ENCODE results near the gene ZNF550. TPM values are rescaled to one million over a fixed set of nuclear protein-coding genes. Genes with fewer than 3 reads are reported as not detected.
A peak's percentile ranks its signal among the peaks of the same experiment; 100 is the strongest.

Gene ZNF550
- 10 to 100 TPM in 1 of 4 donors, 1 to 10 TPM in 3; 6.6 to 11.0 (median 8.0) TPM for total RNA-seq

DNA sequence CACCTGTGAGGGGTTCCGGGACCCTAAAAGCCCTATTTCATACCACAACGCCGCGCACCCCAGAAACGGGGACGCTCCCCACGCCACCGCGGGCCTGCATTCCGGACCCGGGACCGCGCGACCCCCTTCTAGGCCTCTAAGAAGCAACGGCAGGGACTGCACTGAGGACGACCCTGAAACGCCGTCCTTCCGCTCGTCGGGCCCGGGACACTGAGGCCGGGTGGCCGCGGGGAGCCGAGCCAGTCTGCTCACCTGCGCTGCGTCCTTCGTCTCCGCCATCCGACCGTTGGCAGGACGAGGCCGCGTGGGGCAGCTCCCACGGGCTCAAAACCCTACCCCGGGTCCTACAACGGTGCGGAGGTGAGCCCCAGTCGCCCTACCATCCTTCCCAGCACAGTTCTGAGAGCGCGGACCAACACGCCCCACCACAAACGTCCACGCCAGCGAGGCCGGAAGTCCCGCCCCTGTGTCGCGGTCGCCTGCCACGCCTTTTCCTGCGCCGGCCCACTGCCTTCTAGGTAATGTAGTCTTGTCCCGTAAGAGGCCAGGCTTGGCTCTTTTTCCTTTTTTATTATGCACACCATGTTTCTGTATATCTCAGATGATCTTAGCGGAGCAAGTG, at the start of gene ZNF550:
Gene ZNF550 (minus strand): TSS at position 460 of the 622 bp plus-strand sequence. CDS start 181 bp downstream, at position 279.
- H3K27ac ChIP-seq: peak within 1 kb of the TSS in 3 of 4 donors; percentile 65 to 75 (median 67)
- peak in 1 of 2 donors; percentile 44 for TF ChIP-seq POLR2A (IDR thresholded peaks at IDR 0.05)
- TF ChIP-seq EP300 (IDR thresholded peaks at IDR 0.05): peak; percentile 63 to 68
- TF ChIP-seq, protein P1, sequence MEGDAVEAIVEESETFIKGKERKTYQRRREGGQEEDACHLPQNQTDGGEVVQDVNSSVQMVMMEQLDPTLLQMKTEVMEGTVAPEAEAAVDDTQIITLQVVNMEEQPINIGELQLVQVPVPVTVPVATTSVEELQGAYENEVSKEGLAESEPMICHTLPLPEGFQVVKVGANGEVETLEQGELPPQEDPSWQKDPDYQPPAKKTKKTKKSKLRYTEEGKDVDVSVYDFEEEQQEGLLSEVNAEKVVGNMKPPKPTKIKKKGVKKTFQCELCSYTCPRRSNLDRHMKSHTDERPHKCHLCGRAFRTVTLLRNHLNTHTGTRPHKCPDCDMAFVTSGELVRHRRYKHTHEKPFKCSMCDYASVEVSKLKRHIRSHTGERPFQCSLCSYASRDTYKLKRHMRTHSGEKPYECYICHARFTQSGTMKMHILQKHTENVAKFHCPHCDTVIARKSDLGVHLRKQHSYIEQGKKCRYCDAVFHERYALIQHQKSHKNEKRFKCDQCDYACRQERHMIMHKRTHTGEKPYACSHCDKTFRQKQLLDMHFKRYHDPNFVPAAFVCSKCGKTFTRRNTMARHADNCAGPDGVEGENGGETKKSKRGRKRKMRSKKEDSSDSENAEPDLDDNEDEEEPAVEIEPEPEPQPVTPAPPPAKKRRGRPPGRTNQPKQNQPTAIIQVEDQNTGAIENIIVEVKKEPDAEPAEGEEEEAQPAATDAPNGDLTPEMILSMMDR (IDR thresholded peaks at IDR 0.05): no peak
- H3K4me3 ChIP-seq: peak within 1 kb of the TSS; percentile 69 to 97 (median 82)
- H3K36me3 ChIP-seq: peaks cover 0 to 35% (median 11%) of the 10 kb centered on the region in 3 donors
- H3K4me1 ChIP-seq: peaks cover 0 to 20% (median 6%) of the 10 kb centered on the region in 4 donors
- H3K9me3 ChIP-seq: peaks cover 0 to 64% (median 11%) of the 10 kb centered on the region in 4 donors
- peak; percentile 78 to 87 for DNase-seq (ENCODE audit: low spot score in 2 of 2)
- 0 to 1% methylated on average over 25 to 53 of the region's 56 CpGs for WGBS, 2 donors
- H3K27me3 ChIP-seq: no peaks in the 10 kb centered on the region

DNA sequence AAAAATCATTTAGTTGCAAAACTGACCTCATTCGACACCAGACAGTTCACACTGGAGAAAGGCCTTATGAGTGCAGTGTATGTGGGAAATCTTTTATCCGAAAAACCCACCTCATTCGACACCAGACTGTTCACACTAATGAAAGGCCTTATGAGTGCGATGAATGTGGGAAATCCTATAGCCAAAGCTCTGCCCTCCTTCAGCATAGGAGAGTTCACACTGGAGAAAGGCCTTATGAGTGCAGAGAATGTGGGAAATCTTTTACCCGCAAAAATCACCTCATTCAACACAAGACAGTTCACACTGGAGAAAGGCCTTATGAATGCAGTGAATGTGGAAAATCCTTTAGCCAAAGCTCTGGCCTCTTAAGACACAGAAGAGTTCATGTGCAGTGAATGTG, 47.3 kb upstream of the ZNF550 start:
- 95 to 97% methylated on average over 5 of the region's 5 CpGs for WGBS, 2 donors
- no peak overlapping the region for H3K27ac ChIP-seq
- no peak for TF ChIP-seq EP300 (IDR thresholded peaks at IDR 0.05)
- no peak for TF ChIP-seq POLR2A (IDR thresholded peaks at IDR 0.05)
- TF ChIP-seq, protein P1 (IDR thresholded peaks at IDR 0.05): no peak
- no peak for DNase-seq (ENCODE audit: low spot score in 2 of 2)
- peaks cover 0 to 85% (median 0%) of the 10 kb centered on the region in 3 donors for H3K36me3 ChIP-seq
- H3K9me3 ChIP-seq: peaks cover 0 to 97% (median 14%) of the 10 kb centered on the region in 4 donors
- H3K4me1 ChIP-seq: no peaks in the 10 kb centered on the region
- no peak overlapping the region for H3K4me3 ChIP-seq
- no peaks in the 10 kb centered on the region for H3K27me3 ChIP-seq

DNA sequence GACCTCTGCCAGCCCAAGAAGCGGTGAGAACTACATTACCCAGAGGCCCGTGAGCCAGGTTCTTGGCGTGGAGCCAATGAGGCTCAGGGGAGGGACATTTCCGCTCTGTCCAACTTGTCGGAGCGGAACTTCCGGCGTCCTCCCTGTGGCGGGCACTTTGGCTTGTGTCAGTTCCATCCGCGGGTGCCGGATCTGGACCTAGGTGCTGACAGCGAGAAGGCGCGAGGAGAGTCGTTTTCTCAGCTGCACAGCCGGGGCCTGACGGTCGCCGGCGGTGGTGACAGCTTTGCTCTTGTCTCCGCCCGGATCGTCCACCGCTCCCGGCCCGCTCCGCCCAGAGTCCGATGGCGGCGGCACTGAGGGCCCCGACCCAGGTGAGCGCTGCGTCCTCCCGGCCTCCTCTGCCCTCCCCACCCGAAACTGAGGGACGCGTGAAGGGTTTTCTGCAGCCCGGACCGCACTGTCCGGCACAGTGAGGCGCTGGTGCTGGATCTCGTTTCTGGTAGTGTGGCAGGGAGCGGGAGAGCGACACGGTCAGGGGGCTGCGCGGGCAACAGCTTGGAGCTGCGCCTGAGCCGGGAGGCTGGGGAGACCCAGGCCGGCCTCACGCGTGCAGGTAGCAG, 40.2 kb upstream of the ZNF550 start, which contains the start of gene ZNF530:
Gene ZNF530 (plus strand): TSS at position 125 of the 623 bp plus-strand sequence. CDS start 4,461 bp downstream, outside the sequence.
- WGBS, 2 donors: 1% methylated on average over 28 to 30 of the region's 53 CpGs
- peak; percentile 87 to 95 for DNase-seq (ENCODE audit: low spot score in 2 of 2)
- Histone ChIP-seq H3K4me1 (peaks cover 0 to 18% (median 4%) of the 10 kb centered on the region in 4 donors), H3K36me3 (peaks cover 0 to 41% (median 0%) of the 10 kb centered on the region in 3 donors), H3K9me3 (peaks cover 0 to 43% (median 4%) of the 10 kb centered on the region in 4 donors), H3K4me3 (peak within 1 kb of the TSS; percentile 54 to 85 (median 68)), H3K27ac (peak within 1 kb of the TSS in 1 of 4 donors; percentile 53), H3K27me3 (no peaks in the 10 kb centered on the region)
- TF ChIP-seq POLR2A (IDR thresholded peaks at IDR 0.05) (no peak), EP300 (IDR thresholded peaks at IDR 0.05) (peak in 1 of 2 donors; percentile 88)

DNA sequence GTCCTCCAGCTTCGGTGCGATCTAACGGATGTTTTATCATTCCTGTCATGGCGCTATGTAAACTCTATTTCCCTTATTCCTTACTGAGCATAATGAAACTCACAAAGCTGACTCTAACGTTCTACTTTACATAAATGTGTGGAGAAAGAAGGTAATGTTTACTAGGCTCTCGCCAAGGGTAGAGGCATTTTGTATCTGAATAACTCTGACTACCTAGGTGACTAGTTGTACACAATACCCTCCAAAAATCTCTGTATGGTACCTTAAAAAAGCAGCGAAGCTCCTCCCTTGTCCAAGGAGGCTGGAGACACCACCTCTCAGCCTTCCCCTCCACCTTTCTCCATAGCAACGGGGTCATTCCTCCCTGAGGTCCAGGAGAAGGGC, 39.7 kb upstream of the ZNF550 start:
- H3K27ac ChIP-seq: peak overlapping the region in 1 of 4 donors; percentile 53
- peak overlapping the region; percentile 54 to 85 (median 68) for H3K4me3 ChIP-seq
- H3K9me3 ChIP-seq: peaks cover 0 to 43% (median 2%) of the 10 kb centered on the region in 4 donors
- H3K36me3 ChIP-seq: peaks cover 0 to 36% (median 0%) of the 10 kb centered on the region in 3 donors
- 56% methylated on average over 8 of the region's 8 CpGs for WGBS, 2 donors
- H3K27me3 ChIP-seq: no peaks in the 10 kb centered on the region
- peaks cover 0 to 18% (median 4%) of the 10 kb centered on the region in 4 donors for H3K4me1 ChIP-seq
- DNase-seq (ENCODE audit: low spot score in 2 of 2): no peak
- TF ChIP-seq POLR2A (IDR thresholded peaks at IDR 0.05): no peak
- TF ChIP-seq, protein P1 (IDR thresholded peaks at IDR 0.05): no peak
- TF ChIP-seq EP300 (IDR thresholded peaks at IDR 0.05): no peak

DNA sequence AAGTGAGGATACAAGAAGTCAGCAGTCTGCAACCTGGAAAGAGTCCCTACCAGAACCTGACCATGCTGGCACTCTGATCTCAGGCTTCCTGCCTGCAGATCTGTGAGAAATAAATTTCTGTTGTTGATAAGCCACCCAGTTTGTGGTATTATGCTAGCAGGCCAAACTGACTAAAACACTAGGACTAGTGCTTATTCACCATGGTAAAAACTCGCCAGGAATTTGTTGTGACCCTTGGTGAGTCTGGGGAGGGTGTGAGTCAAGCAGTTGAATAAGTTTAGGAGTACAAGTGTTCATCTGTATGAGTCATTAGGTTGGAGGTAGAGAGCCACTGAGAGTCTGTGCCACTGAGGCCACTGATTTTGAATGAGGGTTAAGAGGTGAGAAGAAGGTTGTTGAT, 27.9 kb upstream of the ZNF550 start:
- Histone ChIP-seq H3K4me1 (peaks cover 0 to 19% (median 8%) of the 10 kb centered on the region in 4 donors), H3K36me3 (peaks cover 0 to 79% (median 42%) of the 10 kb centered on the region in 3 donors), H3K4me3 (no peak overlapping the region), H3K27ac (no peak overlapping the region), H3K9me3 (peaks cover 0 to 92% (median 45%) of the 10 kb centered on the region in 4 donors), H3K27me3 (no peaks in the 10 kb centered on the region)
- TF ChIP-seq EP300 (IDR thresholded peaks at IDR 0.05) (no peak), POLR2A (IDR thresholded peaks at IDR 0.05) (no peak)
- TF ChIP-seq, protein P1 (IDR thresholded peaks at IDR 0.05): no peak
- DNase-seq (ENCODE audit: low spot score in 2 of 2): no peak
- WGBS, 2 donors: 92 to 100% methylated on average over 1 of the region's 1 CpG
